Neural progenitor cell (in vitro differentiated cells): Measurements from ENCODE around the gene POLN. TPM values are rescaled to one million over a fixed set of nuclear protein-coding genes. Genes with fewer than 3 reads are reported as not detected.

Experiments used
- DNase-seq: peaks from one replicate; pipeline ENCODE4 v3.0.0-alpha.2; 2016; ENCODE audit warnings: low spot score
- H2AFZ ChIP-seq: fragments of 200-600 bp; sonication (generic); replicated peaks from 2 replicates; pipeline ENCODE4 v1.6.1; 2016; ENCODE audit warnings: antibody characterized with exemption
- H3F3A ChIP-seq: fragments of 200-600 bp; sonication (generic); 2 replicates; pipeline ENCODE4 v1.6.1; 2016; ENCODE audit warnings: antibody characterized with exemption, low read depth
- H3K27ac ChIP-seq: fragments of 200-600 bp; sonication (generic); 2 replicates; pipeline ENCODE4 v1.5.1; 2016; ENCODE audit warnings: mild to moderate bottlenecking
- H3K27me3 ChIP-seq: fragments of 200-600 bp; sonication (generic); 2 replicates; pipeline ENCODE4 v1.6.1; 2016; ENCODE audit warnings: mild to moderate bottlenecking, moderate library complexity
- H3K36me3 ChIP-seq: fragments of 200-600 bp; sonication (generic); 2 replicates; pipeline ENCODE4 v1.5.1; 2016
- H3K4me1 ChIP-seq: fragments of 200-600 bp; sonication (generic); 2 replicates; pipeline ENCODE4 v1.6.1; 2016; ENCODE audit warnings: mixed run types
- H3K4me2 ChIP-seq: fragments of 200-600 bp; sonication (generic); 2 replicates; pipeline ENCODE4 v1.6.1; 2016
- H3K4me3 ChIP-seq: fragments of 200-600 bp; sonication (generic); 2 replicates; pipeline ENCODE4 v1.5.1; 2016
- H3K79me2 ChIP-seq: fragments of 200-600 bp; sonication (generic); 2 replicates; pipeline ENCODE4 v1.6.1; 2016; ENCODE audit warnings: low read depth
- H3K9ac ChIP-seq: fragments of 200-600 bp; sonication (generic); 2 replicates; pipeline ENCODE4 v1.6.1; 2016
- H3K9me3 ChIP-seq: fragments of 200-600 bp; sonication (generic); 2 replicates; pipeline ENCODE4 v1.5.1; 2016; ENCODE audit warnings: low read depth
- H4K20me1 ChIP-seq: fragments of 200-600 bp; sonication (generic); 2 replicates; pipeline ENCODE4 v1.6.1; 2016; ENCODE audit warnings: low read depth
- H3K27ac Mint-ChIP-seq: 3 replicates; pipeline ENCODE4 v1.8.0; 2021; ENCODE audit warnings: mixed read lengths
- H3K27me3 Mint-ChIP-seq: 2 replicates; pipeline ENCODE4 v1.8.0; 2022; ENCODE audit warnings: low read depth, mild to moderate bottlenecking, inconsistent platforms, moderate library complexity, mixed read lengths; ENCODE audit not compliant: insufficient read depth
- H3K36me3 Mint-ChIP-seq: 3 replicates; pipeline ENCODE4 v1.8.0; 2021; ENCODE audit warnings: mixed read lengths
- H3K4me1 Mint-ChIP-seq: 3 replicates; pipeline ENCODE4 v1.8.0; 2021; ENCODE audit warnings: mixed read lengths
- H3K4me3 Mint-ChIP-seq: 3 replicates; pipeline ENCODE4 v1.8.0; 2021; ENCODE audit warnings: mild to moderate bottlenecking, moderate library complexity, mixed read lengths
- H3K9me3 Mint-ChIP-seq: 3 replicates; pipeline ENCODE4 v1.8.0; 2020; ENCODE audit warnings: mixed read lengths
- EZH2 ChIP-seq: fragments of 200-600 bp; sonication (generic); IDR thresholded peaks from 2 replicates; pipeline ENCODE4 v1.6.1; 2017; ENCODE audit warnings: antibody characterized with exemption, mild to moderate bottlenecking, moderate library complexity
- EZH2phosphoT487 ChIP-seq: fragments of 200-600 bp; sonication (generic); IDR thresholded peaks from 2 replicates; pipeline ENCODE4 v1.6.1; 2017; ENCODE audit warnings: antibody characterized with exemption
- total RNA-seq: library from RNA; depleted of rRNA; stranded (reverse); fragments of >200 nt; gene quantifications from 2 replicates; pipeline ENCODE4 v1.2.3, GENCODE V29; 2015; ENCODE audit warnings: low replicate concordance
- TF ChIP-seq, protein P1 (sequence below): fragments of 200-600 bp; sonication (generic); IDR thresholded peaks from 2 replicates; pipeline ENCODE4 v1.5.1; 2017; ENCODE audit warnings: antibody characterized with exemption, mild to moderate bottlenecking

POLN gene
- total RNA-seq, 1 donor from 2014 or later, result 1.7 TPM

DNA sequence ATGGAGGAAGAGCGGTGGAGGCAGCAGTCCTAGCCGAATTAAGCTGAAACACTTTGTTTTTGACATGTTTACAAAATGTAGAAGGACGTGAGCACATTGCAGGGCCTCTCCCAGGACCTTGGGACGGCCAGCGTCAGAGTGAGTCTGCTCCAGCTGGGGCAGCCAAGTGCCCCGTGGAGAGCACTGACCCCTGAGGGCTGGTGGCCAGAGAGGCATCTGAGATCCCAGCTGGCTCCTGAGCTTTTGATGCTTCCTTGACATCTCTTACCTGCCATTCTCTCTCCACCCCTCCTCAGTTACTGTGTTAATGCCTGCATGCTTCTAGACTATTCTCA lies 158.1 kb downstream of the POLN start:
- Histone ChIP-seq H3K36me3 (no peaks in the 10 kb centered on the region), H3K9me3 (no peaks in the 10 kb centered on the region), H2AFZ (no peak overlapping the region), H3K27ac (no peak overlapping the region), H3K79me2 (no peaks in the 10 kb centered on the region), H3K9ac (no peak overlapping the region), H3K27me3 (no peaks in the 10 kb centered on the region), H4K20me1 (no peaks in the 10 kb centered on the region), H3F3A (no peaks in the 10 kb centered on the region), H3K4me3 (no peak overlapping the region), H3K4me1 (no peaks in the 10 kb centered on the region), H3K4me2 (no peak overlapping the region)
- peaks cover 6% of the 10 kb centered on the region for H3K27me3 Mint-ChIP-seq
- DNase-seq, result no peak
- peaks cover 3% of the 10 kb centered on the region for H3K9me3 Mint-ChIP-seq
- H3K36me3 Mint-ChIP-seq, result no peaks in the 10 kb centered on the region
- peaks cover 13% of the 10 kb centered on the region for H3K4me1 Mint-ChIP-seq
- peak overlapping the region; percentile 37 for H3K27ac Mint-ChIP-seq
- TF ChIP-seq, protein P1, sequence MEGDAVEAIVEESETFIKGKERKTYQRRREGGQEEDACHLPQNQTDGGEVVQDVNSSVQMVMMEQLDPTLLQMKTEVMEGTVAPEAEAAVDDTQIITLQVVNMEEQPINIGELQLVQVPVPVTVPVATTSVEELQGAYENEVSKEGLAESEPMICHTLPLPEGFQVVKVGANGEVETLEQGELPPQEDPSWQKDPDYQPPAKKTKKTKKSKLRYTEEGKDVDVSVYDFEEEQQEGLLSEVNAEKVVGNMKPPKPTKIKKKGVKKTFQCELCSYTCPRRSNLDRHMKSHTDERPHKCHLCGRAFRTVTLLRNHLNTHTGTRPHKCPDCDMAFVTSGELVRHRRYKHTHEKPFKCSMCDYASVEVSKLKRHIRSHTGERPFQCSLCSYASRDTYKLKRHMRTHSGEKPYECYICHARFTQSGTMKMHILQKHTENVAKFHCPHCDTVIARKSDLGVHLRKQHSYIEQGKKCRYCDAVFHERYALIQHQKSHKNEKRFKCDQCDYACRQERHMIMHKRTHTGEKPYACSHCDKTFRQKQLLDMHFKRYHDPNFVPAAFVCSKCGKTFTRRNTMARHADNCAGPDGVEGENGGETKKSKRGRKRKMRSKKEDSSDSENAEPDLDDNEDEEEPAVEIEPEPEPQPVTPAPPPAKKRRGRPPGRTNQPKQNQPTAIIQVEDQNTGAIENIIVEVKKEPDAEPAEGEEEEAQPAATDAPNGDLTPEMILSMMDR, result no peak
- no peak for TF ChIP-seq EZH2
- no peak for TF ChIP-seq EZH2phosphoT487
- no peak overlapping the region for H3K4me3 Mint-ChIP-seq

DNA sequence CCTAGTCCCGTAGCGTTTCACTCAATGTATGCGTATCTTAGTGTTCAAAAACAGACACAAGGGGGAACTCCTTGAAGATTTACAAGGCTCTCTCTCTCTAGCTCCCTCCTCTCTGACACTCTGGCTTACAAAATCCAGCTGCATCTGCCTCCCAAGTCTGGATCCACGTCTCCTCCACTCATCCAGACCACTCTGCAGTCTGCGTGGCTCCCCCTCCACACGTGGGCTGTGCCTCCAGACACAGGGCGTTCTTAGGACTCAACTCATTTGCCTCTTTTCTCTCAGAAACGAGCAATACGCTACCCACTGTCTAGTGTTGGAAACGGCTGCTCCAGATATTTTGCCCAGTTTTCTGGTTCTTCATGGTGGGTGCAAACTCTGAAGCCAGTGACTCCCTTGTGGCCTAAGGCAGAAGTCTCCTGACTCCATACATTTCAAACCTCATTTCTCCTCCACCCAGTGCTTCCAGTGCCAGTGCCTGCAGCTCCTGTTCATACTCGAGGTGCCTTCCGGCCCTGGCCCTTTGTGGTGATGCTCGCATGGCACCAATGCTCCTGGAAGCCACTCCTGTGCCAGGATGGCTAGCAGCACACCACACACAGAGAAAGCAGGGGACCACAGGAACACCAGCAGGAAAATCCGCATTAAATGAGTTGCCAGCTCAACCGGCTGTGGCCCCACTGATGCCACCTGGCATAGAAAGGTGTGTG lies 158.7 kb downstream of the POLN start:
- Histone ChIP-seq H3K27ac (no peak overlapping the region), H3K36me3 (no peaks in the 10 kb centered on the region), H3K79me2 (no peaks in the 10 kb centered on the region), H3F3A (no peaks in the 10 kb centered on the region), H3K4me1 (no peaks in the 10 kb centered on the region), H3K4me2 (no peak overlapping the region), H2AFZ (peak overlapping the region; percentile 34), H3K27me3 (no peaks in the 10 kb centered on the region), H4K20me1 (no peaks in the 10 kb centered on the region), H3K9me3 (no peaks in the 10 kb centered on the region), H3K9ac (no peak overlapping the region), H3K4me3 (no peak overlapping the region)
- H3K27ac Mint-ChIP-seq, result peak overlapping the region; percentile 37
- TF ChIP-seq, protein P1, result no peak
- no peak for TF ChIP-seq EZH2phosphoT487
- TF ChIP-seq EZH2, result no peak
- H3K4me1 Mint-ChIP-seq, result peaks cover 14% of the 10 kb centered on the region
- no peaks in the 10 kb centered on the region for H3K36me3 Mint-ChIP-seq
- no peak for DNase-seq
- H3K27me3 Mint-ChIP-seq, result peaks cover 10% of the 10 kb centered on the region
- peaks cover 3% of the 10 kb centered on the region for H3K9me3 Mint-ChIP-seq
- H3K4me3 Mint-ChIP-seq, result no peak overlapping the region

DNA sequence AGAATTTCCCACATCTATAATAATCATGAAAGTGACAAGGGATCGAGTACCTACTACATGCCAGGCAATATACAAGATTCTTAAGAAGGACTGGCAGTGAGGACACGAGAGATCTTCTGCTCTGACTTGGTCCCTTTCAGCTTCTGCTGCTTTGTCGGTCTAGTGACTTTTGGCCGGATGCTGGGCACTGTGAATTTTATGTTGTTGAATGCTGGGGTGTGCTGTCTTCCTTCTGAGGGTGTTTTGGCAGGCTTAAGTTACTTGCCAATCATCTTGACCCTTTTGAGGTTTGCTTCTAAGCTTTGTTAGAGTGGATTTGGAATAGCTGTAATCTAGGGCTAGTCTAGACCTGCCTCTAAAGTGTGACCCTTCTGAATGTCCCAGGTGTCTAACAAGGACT lies 159.3 kb downstream of the POLN start:
- no peak for DNase-seq
- TF ChIP-seq EZH2phosphoT487, result no peak
- TF ChIP-seq, protein P1, result no peak
- no peak for TF ChIP-seq EZH2

More for the DNA sequence above, 159.3 kb downstream of the POLN start:
- Histone ChIP-seq H3F3A (no peaks in the 10 kb centered on the region), H3K79me2 (no peaks in the 10 kb centered on the region), H2AFZ (peak overlapping the region; percentile 34), H3K9me3 (no peaks in the 10 kb centered on the region), H3K9ac (no peak overlapping the region), H3K27ac (no peak overlapping the region), H3K27me3 (no peaks in the 10 kb centered on the region), H3K4me3 (no peak overlapping the region), H3K36me3 (no peaks in the 10 kb centered on the region), H3K4me1 (no peaks in the 10 kb centered on the region), H3K4me2 (no peak overlapping the region), H4K20me1 (no peaks in the 10 kb centered on the region)
- H3K4me3 Mint-ChIP-seq, result no peak overlapping the region
- peaks cover 16% of the 10 kb centered on the region for H3K4me1 Mint-ChIP-seq
- no peaks in the 10 kb centered on the region for H3K36me3 Mint-ChIP-seq
- peaks cover 2% of the 10 kb centered on the region for H3K9me3 Mint-ChIP-seq
- peaks cover 14% of the 10 kb centered on the region for H3K27me3 Mint-ChIP-seq
- H3K27ac Mint-ChIP-seq, result peak overlapping the region; percentile 35
